ENCODE measurements around the gene DNAJC10.
"Not testable (repeated sequence)": the region's sequence is repeated elsewhere in the genome, so short reads cannot be mapped to it uniquely, and the experiment has no call there.

The DNAJC10 gene

DNA sequence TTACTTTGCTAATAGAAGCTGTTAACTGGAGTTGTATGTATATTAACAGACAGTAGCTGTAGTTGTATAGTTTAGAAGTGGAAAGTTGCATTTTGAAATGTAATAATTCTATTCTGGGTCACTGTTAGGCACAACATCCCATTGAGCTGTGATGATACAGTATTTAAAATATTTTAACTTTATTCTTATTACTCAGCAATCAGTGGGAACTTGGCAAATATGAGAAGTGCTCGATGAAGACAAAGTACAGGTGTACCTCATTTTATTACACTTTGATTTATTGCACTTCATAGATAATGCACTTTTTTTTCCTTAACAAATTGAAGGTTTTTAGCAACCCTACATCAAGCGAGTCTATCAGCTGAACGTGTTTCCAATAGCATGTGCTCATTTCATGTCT lies 8.6 kb downstream of the DNAJC10 start:
- DNase-seq (ENCODE audit: low spot score), result no peak

DNA sequence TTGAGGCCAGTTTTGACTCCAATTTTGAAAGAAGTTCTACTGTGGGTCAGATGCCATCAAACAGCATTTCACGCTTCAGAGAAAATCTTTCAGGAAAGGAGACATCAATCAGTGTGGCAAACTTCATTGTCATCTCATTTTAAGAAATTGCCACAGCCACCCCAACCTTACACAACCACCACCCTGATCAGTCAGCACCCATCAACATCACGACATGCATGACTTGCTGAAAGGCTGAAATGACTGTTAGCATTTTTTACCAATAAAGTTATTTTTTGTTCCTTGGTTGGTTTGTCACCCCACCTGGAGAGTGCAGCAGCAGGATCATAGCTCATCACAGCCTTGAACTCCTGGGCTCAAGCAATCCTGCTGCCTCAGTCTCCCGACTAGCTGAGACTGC lies 10.4 kb downstream of the DNAJC10 start:
- peak; percentile 19 for DNase-seq (ENCODE audit: low spot score)

DNA sequence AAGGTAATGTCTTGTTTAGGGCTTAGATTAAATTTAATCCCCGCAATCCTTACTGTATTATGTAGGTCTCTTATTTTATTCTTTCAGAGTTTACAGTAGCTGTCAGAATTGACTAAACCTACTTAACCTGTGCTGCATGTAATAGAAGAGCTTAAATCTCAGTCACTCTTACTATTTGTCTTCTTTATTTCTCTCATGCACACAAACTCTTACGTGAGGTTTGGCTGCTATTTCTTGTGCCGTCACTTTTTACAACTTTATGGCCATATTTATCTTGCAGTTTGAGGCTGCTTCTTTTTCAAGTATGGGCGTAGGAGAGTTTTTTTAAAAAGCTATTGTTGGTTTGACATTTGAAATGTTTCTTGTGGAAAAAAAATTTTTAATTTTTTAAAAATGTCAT lies 12.0 kb downstream of the DNAJC10 start:
- DNase-seq (ENCODE audit: low spot score), result no peak

DNA sequence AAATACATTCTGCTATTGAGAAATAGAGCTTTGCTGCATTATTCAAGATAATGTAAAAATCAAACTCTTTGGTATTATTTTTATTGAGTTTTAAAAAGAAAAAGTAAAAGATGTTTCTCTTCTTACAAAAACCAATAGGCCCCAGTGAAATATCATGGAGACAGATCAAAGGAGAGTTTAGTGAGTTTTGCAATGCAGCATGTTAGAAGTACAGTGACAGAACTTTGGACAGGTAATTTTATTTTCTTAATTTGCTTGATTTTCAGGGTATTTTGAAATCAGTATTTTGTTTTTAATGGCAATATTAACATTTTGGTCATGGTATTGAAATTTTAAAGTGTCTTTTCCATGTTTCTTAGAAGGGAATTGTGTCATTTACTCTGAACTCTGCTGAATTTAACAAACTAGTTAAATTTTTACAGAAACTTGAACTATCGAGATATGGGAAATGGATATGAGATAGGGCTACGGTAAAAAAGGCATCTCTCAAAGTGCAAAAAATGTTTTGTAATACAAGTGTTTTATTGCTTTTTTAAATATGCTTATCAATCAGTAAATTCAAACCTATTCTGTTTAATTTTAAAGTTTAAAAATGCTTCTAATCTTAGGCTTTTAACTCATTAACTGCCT lies 13.8 kb downstream of the DNAJC10 start:
- DNase-seq (ENCODE audit: low spot score), result no peak

DNA sequence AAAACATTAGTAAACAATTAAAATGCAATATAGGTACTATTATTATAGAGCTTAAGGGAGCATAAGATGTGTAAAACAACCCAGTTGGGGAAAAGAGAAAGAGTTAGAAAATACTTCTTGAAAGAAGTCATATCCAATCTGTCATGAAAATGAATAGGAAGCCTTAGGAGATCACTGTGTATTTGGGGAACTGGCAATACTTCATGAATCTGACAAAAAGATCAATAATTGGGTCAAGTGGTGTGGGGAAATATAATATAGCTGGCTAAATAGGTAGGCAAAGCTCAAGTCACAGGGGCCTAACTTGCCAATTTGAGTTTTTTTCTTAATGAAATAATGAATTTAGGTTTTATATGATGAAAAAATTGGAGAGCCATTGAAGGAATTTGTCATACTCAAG lies 14.4 kb downstream of the DNAJC10 start:
- DNase-seq (ENCODE audit: low spot score), result no peak

DNA sequence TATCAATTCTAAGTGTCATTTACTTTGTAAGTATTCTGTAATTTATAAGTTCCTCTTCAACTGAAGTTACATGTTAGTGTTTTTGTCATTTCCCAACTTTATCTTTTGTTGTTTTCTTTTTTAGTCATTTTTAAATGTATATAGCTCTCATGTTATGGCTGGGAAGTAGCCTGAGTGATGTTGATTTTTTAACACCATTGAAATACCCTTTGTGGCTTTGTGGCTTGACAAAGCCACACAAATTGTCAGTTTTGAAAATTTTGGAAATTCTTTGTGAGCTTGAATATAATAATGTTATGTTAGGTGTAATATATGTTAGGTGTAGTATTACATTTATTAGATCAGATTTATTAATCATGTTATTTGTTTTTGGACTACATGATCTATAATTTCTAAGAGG lies 16.7 kb downstream of the DNAJC10 start:
- DNase-seq (ENCODE audit: low spot score), result no peak

DNA sequence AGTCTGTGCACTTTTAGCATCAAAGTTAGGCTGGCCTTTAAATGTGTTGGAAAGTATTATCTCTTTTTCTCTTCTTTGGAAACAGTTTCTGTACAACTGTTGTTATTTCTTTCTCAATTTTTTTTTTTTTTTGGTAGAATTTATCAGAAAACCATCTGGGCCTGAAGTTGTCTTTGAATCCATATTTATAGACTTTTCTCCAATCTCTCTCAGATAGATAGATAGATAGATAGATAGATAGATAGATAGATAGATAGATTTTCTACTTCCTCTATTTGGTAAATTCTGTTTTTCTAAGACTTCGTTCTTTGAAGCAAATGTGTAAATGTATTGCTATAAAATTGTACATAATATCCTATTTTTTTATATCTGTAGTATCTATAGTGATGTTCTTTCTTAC lies 17.5 kb downstream of the DNAJC10 start:
- DNase-seq (ENCODE audit: low spot score), result no peak

DNA sequence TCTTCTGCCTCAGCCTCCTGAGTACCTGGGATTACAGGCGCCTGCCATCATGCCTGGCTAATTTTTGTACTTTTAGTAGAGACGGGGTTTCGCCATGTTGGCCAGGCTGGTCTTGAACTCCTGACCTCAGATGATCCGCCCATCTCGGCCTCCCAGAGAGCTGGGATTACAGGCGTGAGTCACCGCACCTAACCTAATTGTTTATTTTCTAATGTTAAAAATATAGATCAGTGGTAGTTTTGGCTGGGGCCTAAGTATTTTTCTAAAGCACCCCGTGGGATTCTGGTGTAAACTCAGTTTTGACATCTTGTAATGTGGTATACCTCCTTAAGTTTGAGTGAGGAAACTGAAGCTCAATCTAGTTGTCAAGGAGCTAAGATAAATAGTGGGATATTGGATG lies 20.8 kb downstream of the DNAJC10 start:
- not testable (repeated sequence) for DNase-seq (ENCODE audit: low spot score)

DNA sequence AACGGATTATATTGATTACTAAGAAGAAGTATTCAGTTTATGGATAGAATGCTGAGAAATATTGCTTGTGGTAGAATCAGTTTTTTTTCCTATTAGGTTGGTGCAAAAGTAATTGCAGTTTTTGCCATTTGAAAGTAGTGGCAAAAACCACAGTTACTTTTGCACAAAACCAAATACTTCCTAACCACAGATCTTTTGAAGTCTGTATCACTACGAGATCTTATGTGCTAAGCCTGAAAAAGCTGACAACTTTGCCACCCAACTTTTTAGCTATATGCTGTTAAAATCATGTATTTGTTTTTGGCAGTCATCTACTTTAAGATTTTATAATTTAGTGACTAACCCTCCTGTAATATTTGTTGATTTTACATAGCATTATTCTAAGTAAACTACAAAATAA lies 24.6 kb downstream of the DNAJC10 start:
- DNase-seq (ENCODE audit: low spot score), result peak; percentile 30

DNA sequence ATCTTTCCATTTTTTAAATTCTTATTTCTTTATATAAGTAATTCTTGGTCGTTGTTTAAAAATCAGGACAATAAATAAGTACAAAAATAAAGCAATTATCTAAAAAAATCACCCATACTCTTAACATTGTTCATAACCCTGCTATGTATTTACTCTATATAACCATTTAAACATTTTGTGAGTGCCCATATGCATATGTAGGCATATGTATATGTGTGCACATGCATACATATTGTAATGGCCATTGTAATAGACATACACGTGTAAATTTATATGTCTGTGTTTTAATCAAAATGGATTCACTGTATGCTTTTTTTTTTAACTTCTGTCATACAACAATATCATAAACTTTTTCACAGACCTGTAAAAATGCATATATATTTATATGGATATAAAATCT lies 25.6 kb downstream of the DNAJC10 start:
- no peak for DNase-seq (ENCODE audit: low spot score)

DNA sequence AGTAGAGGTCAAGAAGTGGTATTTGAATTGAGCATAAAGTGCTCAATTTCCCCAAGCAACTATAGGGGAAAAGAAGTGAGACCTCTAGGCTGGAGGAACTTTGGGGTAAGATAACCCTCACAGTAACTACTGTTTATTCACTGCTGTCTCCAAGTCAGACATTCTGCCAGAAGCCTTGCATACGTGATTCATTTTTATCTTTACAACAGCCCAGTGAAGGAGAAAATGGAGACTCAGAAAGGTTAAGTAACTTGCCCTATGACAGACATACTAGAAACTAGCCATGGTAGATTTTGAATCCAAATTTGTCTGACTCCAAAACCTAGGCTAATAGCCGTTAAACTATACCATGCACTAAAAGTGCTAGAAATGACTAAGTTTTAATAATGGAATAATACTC lies 28.4 kb downstream of the DNAJC10 start:
- DNase-seq (ENCODE audit: low spot score), result no peak

DNA sequence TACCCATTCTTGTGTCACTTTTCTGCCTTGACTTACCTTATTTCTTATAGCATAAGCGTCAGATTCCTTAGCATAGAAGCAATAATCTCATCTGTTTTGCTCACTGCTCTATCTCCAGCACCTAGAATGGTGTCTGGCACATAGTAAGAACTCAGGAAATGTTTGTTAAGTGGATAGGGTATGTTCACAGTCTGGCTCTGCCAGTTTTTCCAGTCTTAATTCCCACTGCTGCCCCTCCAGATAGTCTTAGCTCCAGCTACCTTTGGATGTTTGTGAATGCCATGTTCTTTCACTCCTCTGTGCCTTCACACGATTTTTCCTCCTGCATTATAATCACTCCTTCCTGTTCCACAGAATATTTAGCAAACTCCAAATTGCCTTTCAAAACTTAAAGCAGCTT lies 29.0 kb downstream of the DNAJC10 start:
- DNase-seq (ENCODE audit: low spot score), result no peak

DNA sequence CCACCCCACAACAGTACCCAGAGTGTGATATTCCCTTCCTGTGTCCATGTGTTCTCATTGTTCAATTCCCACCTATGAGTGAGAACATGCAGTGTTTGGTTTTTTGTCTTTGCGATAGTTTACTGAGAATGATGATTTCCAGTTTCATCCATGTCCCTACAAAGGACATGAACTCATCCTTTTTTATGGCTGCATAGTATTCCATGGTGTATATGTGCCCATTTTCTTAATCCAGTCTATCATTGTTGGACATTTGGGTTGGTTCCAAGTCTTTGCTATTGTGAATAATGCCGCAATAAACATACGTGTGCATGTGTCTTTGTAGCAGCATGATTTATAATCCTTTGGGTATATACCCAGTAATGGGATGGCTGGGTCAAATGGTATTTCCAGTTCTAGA lies 29.8 kb downstream of the DNAJC10 start:
- DNase-seq (ENCODE audit: low spot score), result not testable (repeated sequence)

DNA sequence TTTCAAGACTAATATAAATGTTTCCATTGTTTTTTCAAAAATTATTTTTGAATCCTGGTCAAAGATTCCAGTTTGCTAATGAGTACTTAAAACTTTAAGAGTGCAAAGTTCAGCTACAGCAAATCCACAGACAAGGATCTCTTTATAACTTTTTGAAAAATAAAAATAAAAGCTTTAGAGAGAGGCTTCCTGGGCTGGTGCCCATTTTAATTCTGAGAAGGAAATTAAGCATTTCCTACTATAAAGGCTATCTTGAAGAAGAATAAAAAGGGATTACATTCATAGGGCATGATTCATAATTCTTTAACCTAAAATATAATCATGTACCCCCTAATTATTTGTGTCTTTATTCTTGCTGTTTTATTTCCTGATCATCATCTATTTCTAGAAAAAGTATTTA lies 38.2 kb downstream of the DNAJC10 start:
- no peak for DNase-seq (ENCODE audit: low spot score)

DNA sequence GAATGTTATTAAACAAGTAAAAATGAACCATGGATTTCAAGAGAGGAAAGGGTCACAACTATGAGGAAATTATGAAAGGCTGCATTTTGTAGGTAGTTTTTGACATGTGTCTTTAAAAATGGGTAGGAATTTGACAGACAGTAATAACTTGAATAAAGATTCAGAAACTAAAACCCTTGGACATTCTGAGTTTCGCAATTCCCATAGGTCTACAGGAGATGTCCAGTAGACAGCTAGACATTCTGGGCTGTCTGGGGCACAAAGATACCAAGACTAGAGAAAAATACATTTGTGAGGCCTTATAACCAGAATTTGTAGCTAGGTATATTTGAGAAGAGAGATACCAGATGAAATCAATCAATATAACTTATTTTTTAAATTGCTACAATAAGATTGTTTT lies 42.3 kb downstream of the DNAJC10 start:
- DNase-seq (ENCODE audit: low spot score), result no peak

DNA sequence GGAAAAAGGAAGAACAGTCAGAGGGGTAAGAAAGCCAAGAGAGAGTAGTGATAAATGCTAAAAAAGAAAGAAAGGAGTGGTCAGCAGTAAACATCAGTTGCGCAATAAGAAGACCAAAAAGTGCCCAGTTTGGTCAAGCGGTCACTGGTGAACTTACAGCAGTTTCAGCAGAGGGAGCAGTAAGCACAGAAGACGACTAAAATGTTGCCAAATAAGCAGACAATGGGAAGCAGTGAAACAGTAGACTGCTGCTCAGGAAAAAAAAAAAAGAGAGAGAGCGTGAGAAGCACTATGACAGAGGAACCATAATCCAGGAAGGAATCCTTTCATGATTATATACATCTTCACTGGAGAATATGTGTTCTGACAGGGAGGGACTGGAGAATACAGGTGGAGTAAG lies 45.8 kb downstream of the DNAJC10 start:
- no peak for DNase-seq (ENCODE audit: low spot score)

DNA sequence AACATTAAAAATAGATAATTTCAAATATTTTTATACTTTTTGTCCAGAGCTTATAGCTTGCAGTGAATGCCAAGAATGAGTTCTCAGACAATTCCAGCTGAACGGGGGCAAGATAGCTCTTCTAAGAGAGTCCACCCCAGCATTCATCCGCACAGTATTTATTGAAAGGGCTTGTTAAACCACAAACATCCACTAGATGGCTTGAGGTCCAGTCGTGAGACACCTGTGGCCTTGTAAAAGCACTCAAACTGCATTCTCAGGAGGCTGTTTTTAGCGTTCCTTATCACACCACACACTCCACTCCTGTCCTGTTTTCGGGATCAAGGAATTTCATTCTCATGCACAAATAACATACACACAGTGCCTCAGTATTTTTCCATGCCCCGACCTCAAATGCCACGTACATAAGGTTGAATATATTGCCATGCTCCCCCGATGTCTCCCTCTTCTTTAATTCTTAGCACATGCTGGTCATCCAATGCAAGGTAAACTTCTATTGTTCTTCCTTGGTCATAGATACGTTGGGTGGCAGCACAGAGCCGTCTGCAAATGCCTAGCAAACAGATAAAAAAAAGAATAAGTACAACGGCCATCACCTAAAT lies 47.4 kb downstream of the DNAJC10 start:
- DNase-seq (ENCODE audit: low spot score), result peak; percentile 18

DNA sequence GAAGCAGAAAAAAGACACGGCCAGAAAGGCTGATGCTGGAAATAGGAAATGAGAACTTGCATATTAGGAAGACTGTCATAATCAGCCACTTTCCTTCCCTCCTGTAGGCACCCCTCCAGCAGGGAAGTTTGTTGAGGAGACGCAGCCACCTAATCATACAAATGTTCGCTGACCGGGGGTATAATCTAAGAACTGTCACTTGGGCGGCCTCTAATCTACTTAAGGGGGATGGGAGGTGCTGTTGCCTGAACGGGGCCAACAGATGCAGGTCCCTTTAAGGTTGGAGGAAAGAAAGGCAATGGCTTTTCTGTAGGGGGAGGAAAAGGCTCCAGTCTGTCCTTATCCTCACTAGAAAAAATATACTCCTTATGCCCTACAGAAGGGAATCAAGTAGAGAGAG lies 50.6 kb downstream of the DNAJC10 start:
- no peak for DNase-seq (ENCODE audit: low spot score)

DNA sequence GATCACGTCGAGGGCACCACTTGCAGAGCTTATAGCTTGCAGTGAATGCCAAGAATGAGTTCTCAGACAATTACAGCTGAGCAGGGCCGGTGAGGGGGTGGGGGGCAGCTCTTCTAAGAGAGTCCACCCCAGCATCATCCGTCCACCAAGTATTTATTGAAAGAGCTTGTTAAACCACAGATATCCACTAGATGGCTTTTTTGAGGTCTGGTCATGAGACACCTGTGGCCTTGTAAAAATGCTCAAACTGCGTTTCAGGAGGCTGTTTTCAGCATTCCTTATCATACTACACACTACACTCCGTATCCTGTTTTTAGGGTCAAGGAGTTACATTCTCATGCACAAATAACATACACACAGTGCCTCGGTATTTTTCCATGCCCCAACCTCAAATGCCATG lies 51.5 kb downstream of the DNAJC10 start:
- no peak for DNase-seq (ENCODE audit: low spot score)

DNA sequence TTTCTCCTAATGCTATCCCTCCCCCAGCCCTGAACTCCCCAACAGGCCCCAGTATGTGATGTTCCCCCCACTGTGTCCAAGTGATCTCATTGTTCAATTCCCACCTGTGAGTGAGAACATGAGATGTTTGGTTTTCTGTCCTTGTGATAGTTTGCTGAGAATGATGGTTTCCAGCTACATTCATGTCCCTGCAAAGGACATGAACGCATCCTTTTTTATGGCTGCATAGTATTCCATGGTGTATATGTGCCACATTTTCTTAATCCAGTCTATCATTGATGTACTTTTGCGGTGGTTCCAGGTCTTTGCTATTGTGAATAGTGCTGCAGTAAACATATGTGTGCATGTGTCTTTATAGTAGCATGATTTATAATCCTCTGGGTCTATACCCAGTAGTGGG lies 52.9 kb downstream of the DNAJC10 start:
- not testable (repeated sequence) for DNase-seq (ENCODE audit: low spot score)

DNA sequence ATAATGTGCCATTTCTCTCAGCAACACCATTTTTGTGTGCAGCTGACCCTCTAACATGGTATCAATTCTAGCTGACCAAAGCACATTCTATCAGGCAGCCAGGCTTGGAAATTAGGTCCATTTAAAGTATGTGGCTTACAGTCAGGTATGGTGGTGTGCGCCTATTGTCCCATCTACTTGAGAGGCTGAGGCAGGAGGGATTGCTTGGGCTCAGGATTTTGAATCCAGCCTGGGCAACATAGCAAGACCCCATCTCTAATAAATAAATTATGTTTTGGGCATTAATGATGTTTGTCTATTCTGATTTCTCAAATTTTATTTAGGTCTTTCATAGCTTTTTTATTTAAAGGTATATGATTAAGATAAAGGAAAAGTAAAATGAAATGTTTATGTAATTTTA lies 63.3 kb downstream of the DNAJC10 start:
- DNase-seq (ENCODE audit: low spot score), result no peak

DNA sequence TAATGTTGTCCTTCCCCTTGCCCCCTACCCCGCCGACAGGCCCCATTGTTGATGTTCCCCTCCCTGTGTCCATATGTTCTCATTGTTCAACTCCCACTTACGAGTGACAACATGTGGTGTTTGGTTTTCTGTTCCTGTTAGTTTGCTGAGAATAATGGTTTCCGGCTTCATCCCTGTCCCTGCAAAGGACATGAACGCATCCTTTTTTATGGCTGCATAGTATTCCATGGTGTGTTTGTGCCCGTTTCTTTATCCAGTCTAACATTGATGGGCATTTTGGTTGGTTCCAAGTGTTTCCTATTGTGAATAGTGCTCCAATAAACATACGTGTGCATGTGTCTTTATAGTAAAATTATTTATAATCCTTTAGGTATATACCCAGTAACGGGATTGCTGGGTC lies 65.0 kb downstream of the DNAJC10 start:
- not testable (repeated sequence) for DNase-seq (ENCODE audit: low spot score)

DNA sequence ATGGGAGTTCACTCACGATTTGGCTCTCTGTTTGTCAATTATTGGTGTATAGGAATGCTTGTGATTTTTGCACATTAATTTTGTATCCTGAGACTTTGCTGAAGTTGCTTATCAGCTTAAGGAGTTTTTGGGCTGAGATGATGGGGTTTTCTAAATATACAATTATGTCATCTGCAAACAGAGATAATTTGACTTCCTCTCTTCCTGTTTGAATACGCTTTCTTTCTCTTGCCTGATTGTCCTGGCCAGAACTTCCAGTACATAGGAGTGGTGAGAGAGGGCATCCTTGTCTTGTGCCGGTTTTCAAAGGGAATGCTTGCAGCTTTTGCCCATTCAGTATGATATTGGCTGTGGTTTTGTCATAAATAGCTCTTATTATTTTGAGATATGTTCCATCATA lies 66.6 kb downstream of the DNAJC10 start:
- DNase-seq (ENCODE audit: low spot score), result not testable (repeated sequence)

DNA sequence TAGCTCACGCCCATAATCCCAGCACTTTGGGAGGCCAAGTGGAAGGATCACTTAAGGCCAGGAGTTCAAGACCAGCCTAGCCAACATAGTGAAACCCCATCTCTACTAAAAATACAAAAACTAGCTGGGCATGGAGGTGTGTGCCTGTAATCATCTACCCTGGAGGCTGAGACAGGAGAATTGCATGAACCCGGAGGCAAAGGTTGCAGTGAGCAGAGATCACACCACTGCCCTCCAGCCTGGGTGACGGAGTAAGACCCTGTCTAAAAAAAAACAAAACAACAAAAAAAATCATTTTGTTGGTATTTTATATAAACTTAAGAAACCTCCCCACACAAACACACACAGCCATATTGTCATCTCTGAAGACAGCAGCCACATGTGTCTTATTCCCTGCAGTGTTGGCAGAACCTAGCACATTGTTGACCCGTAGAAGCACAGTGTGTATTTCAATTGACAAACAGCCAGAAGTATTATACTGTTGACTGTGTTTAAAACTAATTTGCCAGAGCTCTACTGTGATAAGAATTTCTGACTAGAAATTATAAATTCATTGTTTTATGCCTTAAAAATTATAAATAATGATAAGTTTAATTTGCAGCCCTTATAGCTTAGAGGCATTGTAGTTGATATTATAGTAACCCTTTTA lies 68.1 kb downstream of the DNAJC10 start:
- DNase-seq (ENCODE audit: low spot score), result no peak
